Neural crest cell (in vitro differentiated cells): Measurements from ENCODE around the gene F2RL2. TPM values are rescaled to one million over a fixed set of nuclear protein-coding genes. Genes with fewer than 3 reads are reported as not detected.
"Not testable (repeated sequence)": the region's sequence is repeated elsewhere in the genome, so short reads cannot be mapped to it uniquely, and the experiment has no call there.

ENCODE experiments used
- DNase-seq: peaks from one replicate; pipeline ENCODE4 v3.0.0; 2021; ENCODE audit warnings: low read depth, mixed read lengths, low spot score
- H3K27ac Mint-ChIP-seq: one replicate; pipeline ENCODE4 v1.8.0; 2021; ENCODE audit warnings: mild to moderate bottlenecking, mixed read lengths; ENCODE audit not compliant: unreplicated experiment
- H3K27me3 Mint-ChIP-seq: 2 replicates; pipeline ENCODE4 v1.8.0; 2021; ENCODE audit warnings: low read depth, mild to moderate bottlenecking, mixed read lengths
- H3K36me3 Mint-ChIP-seq: 2 replicates; pipeline ENCODE4 v1.8.0; 2021; ENCODE audit warnings: low read depth, mild to moderate bottlenecking, mixed read lengths
- H3K4me1 Mint-ChIP-seq: 2 replicates; pipeline ENCODE4 v1.8.0; 2021; ENCODE audit warnings: mixed read lengths
- H3K4me3 Mint-ChIP-seq: one replicate; pipeline ENCODE4 v1.8.0; 2021; ENCODE audit warnings: mild to moderate bottlenecking, mixed read lengths
- H3K9me3 Mint-ChIP-seq: 2 replicates; pipeline ENCODE4 v1.8.0; 2021; ENCODE audit warnings: mixed read lengths
- CTCF ChIP-seq: fragments of 200-600 bp; sonication (generic); conservative IDR thresholded peaks from 2 replicates; pipeline ENCODE4 v1.5.0; 2021; ENCODE audit warnings: antibody characterized with exemption, mild to moderate bottlenecking
- total RNA-seq: library from RNA; stranded (reverse); gene quantifications from 2 replicates; pipeline ENCODE4 v1.2.1, GENCODE V29; 2021

Gene F2RL2
- total RNA-seq, 1 donor from 2014 or later, result not detected

- H3K27me3 Mint-ChIP-seq, result no peaks in the 10 kb centered on the region
- no peaks in the 10 kb centered on the region for H3K9me3 Mint-ChIP-seq
- H3K36me3 Mint-ChIP-seq, result peaks cover 2% of the 10 kb centered on the region
- H3K4me1 Mint-ChIP-seq, result peaks cover 10% of the 10 kb centered on the region
- H3K27ac Mint-ChIP-seq, result no peak overlapping the region
- no peak for TF ChIP-seq CTCF
- DNase-seq, result no peak
- no peak overlapping the region for H3K4me3 Mint-ChIP-seq
Observed at GRCh38 chr5:76607353-76607871, 15.8 kb downstream of the F2RL2 start.

GRCh38 chr5:76606701-76607100 lies 16.5 kb downstream of the F2RL2 start:
- DNase-seq, result no peak
- TF ChIP-seq CTCF, result no peak
- H3K36me3 Mint-ChIP-seq, result peaks cover 2% of the 10 kb centered on the region
- no peaks in the 10 kb centered on the region for H3K27me3 Mint-ChIP-seq
- peaks cover 10% of the 10 kb centered on the region for H3K4me1 Mint-ChIP-seq
- no peak overlapping the region for H3K27ac Mint-ChIP-seq
- no peaks in the 10 kb centered on the region for H3K9me3 Mint-ChIP-seq
- no peak overlapping the region for H3K4me3 Mint-ChIP-seq

GRCh38 chr5:76604838-76605237 lies 18.4 kb downstream of the F2RL2 start:
- H3K27me3 Mint-ChIP-seq, result no peaks in the 10 kb centered on the region
- H3K4me3 Mint-ChIP-seq, result no peak overlapping the region
- H3K9me3 Mint-ChIP-seq, result no peaks in the 10 kb centered on the region
- DNase-seq, result no peak
- H3K27ac Mint-ChIP-seq, result no peak overlapping the region
- peaks cover 2% of the 10 kb centered on the region for H3K36me3 Mint-ChIP-seq
- H3K4me1 Mint-ChIP-seq, result peaks cover 10% of the 10 kb centered on the region
- TF ChIP-seq CTCF, result no peak

- not testable (repeated sequence) for H3K36me3 Mint-ChIP-seq, H3K4me3 Mint-ChIP-seq, DNase-seq, H3K9me3 Mint-ChIP-seq, H3K27ac Mint-ChIP-seq, H3K4me1 Mint-ChIP-seq, H3K27me3 Mint-ChIP-seq
Observed at GRCh38 chr5:76603991-76604390, 19.2 kb downstream of the F2RL2 start.

- no peaks in the 10 kb centered on the region for H3K9me3 Mint-ChIP-seq
- no peak overlapping the region for H3K4me3 Mint-ChIP-seq
- H3K4me1 Mint-ChIP-seq, result peaks cover 1% of the 10 kb centered on the region
- H3K27me3 Mint-ChIP-seq, result no peaks in the 10 kb centered on the region
- no peak overlapping the region for H3K27ac Mint-ChIP-seq
- peak; percentile 28 for TF ChIP-seq CTCF
- peaks cover 2% of the 10 kb centered on the region for H3K36me3 Mint-ChIP-seq
- no peak for DNase-seq
Observed at GRCh38 chr5:76602094-76602726, 21.0 kb downstream of the F2RL2 start.

GRCh38 chr5:76601470-76601869 lies 21.7 kb downstream of the F2RL2 start:
- H3K4me1 Mint-ChIP-seq, result no peaks in the 10 kb centered on the region
- no peaks in the 10 kb centered on the region for H3K27me3 Mint-ChIP-seq
- DNase-seq, result no peak
- no peak overlapping the region for H3K4me3 Mint-ChIP-seq
- no peak overlapping the region for H3K27ac Mint-ChIP-seq
- peaks cover 2% of the 10 kb centered on the region for H3K36me3 Mint-ChIP-seq
- TF ChIP-seq CTCF, result peak; percentile 83
- no peaks in the 10 kb centered on the region for H3K9me3 Mint-ChIP-seq
